ENCODE data around the gene ZBTB46. TPM values are rescaled to one million over a fixed set of nuclear protein-coding genes. Genes with fewer than 3 reads are reported as not detected.
"Not testable (repeated sequence)": the region's sequence is repeated elsewhere in the genome, so short reads cannot be mapped to it uniquely, and the experiment has no call there.

The ZBTB46 gene
- total and polyA plus RNA-seq, 5 donors: 6.7 to 18.1 (median 15.8) TPM

- Histone ChIP-seq H3K27ac (ENCODE audit: low read length) (no peak overlapping the region), H3K4me1 (ENCODE audit: control insufficient read depth, insufficient read depth, low read length) (no peaks in the 10 kb centered on the region), H3K4me3 (ENCODE audit: low read length) (no peak overlapping the region), H3K9me3 (ENCODE audit: control insufficient read depth, low read length) (no peaks in the 10 kb centered on the region), H3K27me3 (ENCODE audit: control insufficient read depth, insufficient read depth) (no peaks in the 10 kb centered on the region)
- ATAC-seq (no peak), DNase-seq (peak in 1 of 3 donors; percentile 24)
- WGBS: 81% methylated on average over 17 of the region's 18 CpGs
- intact Hi-C loops (cut with DNase I): loop anchor here in 1 of 4 donors (10.0 kb wide), 1 partner anchor 247 kb away; the partner anchor contains the start of gene PTK6
Observed at GRCh38 chr20:63782051-63782471, 49.0 kb downstream of the ZBTB46 start.

- 92% methylated on average over 14 of the region's 14 CpGs for WGBS
- intact Hi-C loops (cut with DNase I): loop anchor here in 1 of 4 donors (10.0 kb wide), 1 partner anchor 246 kb away; the partner anchor contains the start of gene PTK6
- no peak overlapping the region for H3K27ac ChIP-seq (ENCODE audit: low read length)
- H3K4me3 ChIP-seq (ENCODE audit: low read length): no peak overlapping the region
- H3K4me1 ChIP-seq (ENCODE audit: control insufficient read depth, insufficient read depth, low read length): no peaks in the 10 kb centered on the region
- DNase-seq (peak in 1 of 3 donors; percentile 4), ATAC-seq (no peak)
- H3K27me3 ChIP-seq (ENCODE audit: control insufficient read depth, insufficient read depth): no peaks in the 10 kb centered on the region
- H3K9me3 ChIP-seq (ENCODE audit: control insufficient read depth, low read length): no peaks in the 10 kb centered on the region
Observed at GRCh38 chr20:63781181-63781580, 49.9 kb downstream of the ZBTB46 start.

DNA sequence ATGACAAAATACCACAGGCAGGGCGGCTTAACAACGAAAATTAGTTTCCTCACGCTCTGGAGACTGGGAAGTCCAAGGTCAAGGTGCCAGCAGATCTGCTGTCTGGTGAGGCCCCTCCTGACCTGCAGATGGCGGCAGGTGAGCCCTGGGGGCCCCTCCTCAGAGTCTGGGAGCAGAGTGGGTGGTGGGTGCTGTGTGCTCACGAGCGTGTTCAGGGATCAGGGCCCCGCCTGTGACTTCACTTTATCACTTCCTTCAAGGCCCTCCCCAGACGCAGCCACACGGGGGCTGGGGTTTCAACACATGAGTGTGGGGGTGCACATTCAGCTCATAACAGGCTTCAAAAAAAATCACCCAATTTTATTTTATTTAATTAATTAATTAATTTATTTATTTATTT is 52.2 kb downstream of the ZBTB46 start:
- Histone ChIP-seq H3K4me3 (ENCODE audit: low read length) (no peak overlapping the region), H3K27me3 (ENCODE audit: control insufficient read depth, insufficient read depth) (no peaks in the 10 kb centered on the region), H3K4me1 (ENCODE audit: control insufficient read depth, insufficient read depth, low read length) (no peaks in the 10 kb centered on the region), H3K9me3 (ENCODE audit: control insufficient read depth, low read length) (no peaks in the 10 kb centered on the region), H3K27ac (ENCODE audit: low read length) (no peak overlapping the region)
- ATAC-seq: no peak
- 83% methylated on average over 9 of the region's 9 CpGs for WGBS
- DNase-seq: peak in 1 of 3 donors; percentile 27
- intact Hi-C loops (cut with DNase I): loop anchor here in 2 of 4 donors (5.0 to 10.0 kb wide), 2 partner anchors 78 to 196 kb away; partner anchors contain the start of gene SAMD10 (in 1 of the 2)

DNA sequence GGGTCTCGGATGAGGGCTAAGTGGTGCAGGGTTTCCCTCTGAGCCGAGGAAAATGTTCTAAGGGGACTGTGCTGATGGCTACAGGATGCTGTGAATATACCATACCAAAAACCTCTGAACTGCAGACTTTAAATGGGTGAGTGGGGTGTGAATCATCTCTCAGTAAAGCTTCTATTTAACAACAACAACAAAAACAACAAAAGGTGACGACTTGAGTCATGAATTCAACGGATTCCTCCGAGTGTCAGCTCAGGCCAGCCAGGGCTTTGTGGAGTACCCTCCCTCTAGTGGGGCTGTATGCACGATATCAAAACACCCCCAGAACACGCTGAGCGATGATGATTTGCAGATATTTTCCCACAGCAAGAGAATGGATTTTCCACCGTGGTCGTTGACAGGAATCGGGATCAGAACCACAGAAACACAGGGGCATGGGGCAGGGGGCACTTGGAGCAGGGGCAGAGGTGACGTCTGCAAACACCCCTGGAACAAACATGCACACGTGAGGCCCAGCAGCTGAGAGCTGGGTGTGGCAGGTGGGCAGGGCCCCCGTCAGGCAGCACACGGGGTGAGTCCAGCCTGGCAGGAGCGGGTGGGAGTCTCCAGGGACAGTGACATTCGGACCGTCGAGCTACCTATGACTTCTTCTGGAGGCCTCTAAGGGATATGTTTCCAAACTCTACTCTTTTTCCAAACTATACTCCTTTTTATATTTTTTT is 52.9 kb downstream of the ZBTB46 start:
- no peak for ATAC-seq
- intact Hi-C loops (cut with DNase I): loop anchor here in 2 of 4 donors (5.0 to 10.0 kb wide), 2 partner anchors 79 to 197 kb away; partner anchors contain the start of gene SAMD10 (in 1 of the 2)

DNA sequence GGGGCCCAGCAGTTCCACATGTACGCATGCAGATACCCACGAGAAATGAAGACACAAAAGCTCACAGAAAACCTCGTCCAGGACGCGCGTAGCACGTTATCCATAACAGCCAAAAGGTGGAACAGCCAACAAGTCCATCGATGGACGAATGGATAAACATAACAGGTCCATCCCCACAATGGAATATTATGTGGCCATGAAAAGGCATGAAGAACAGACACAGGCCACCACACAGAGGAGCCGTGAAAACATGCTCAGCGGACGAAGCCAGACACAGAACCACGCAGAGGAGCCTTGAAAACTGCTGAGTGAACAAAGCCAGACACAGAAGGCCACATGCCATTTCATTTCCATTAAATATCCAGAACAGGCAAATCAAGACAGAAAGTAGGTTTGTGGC is 53.5 kb downstream of the ZBTB46 start:
- intact Hi-C loops (cut with DNase I): loop anchor here in 2 of 4 donors (5.0 to 10.0 kb wide), 2 partner anchors 80 to 197 kb away; partner anchors contain the start of gene SAMD10 (in 1 of the 2)
- no peaks in the 10 kb centered on the region for H3K27me3 ChIP-seq (ENCODE audit: control insufficient read depth, insufficient read depth)
- H3K4me3 ChIP-seq (ENCODE audit: low read length): no peak overlapping the region
- no peaks in the 10 kb centered on the region for H3K4me1 ChIP-seq (ENCODE audit: control insufficient read depth, insufficient read depth, low read length)
- no peaks in the 10 kb centered on the region for H3K9me3 ChIP-seq (ENCODE audit: control insufficient read depth, low read length)
- DNase-seq (peak in 1 of 3 donors; percentile 9), ATAC-seq (no peak)
- WGBS: 96% methylated on average over 13 of the region's 13 CpGs
- H3K27ac ChIP-seq (ENCODE audit: low read length): no peak overlapping the region

More for the DNA sequence above, 52.9 kb downstream of the ZBTB46 start:
- WGBS: 62% methylated on average over 19 of the region's 19 CpGs
- no peak overlapping the region for H3K4me3 ChIP-seq (ENCODE audit: low read length)
- H3K4me1 ChIP-seq (ENCODE audit: control insufficient read depth, insufficient read depth, low read length): no peaks in the 10 kb centered on the region
- H3K27ac ChIP-seq (ENCODE audit: low read length): no peak overlapping the region
- no peaks in the 10 kb centered on the region for H3K27me3 ChIP-seq (ENCODE audit: control insufficient read depth, insufficient read depth)
- DNase-seq: peak in 1 of 3 donors; percentile 16
- no peaks in the 10 kb centered on the region for H3K9me3 ChIP-seq (ENCODE audit: control insufficient read depth, low read length)

GRCh38 chr20:63776875-63777274 is 54.2 kb downstream of the ZBTB46 start:
- H3K4me1 ChIP-seq (ENCODE audit: control insufficient read depth, insufficient read depth, low read length); H3K27ac ChIP-seq (ENCODE audit: low read length); H3K27me3 ChIP-seq (ENCODE audit: control insufficient read depth, insufficient read depth); H3K9me3 ChIP-seq (ENCODE audit: control insufficient read depth, low read length); H3K4me3 ChIP-seq (ENCODE audit: low read length); ATAC-seq: not testable (repeated sequence)
- intact Hi-C loops (cut with DNase I): loop anchor here in 2 of 4 donors (5.0 to 10.0 kb wide), 2 partner anchors 80 to 198 kb away; partner anchors contain the start of gene SAMD10 (in 1 of the 2)
- peak in 1 of 3 donors; percentile 13 for DNase-seq
- 92% methylated on average over 23 of the region's 23 CpGs for WGBS

DNA sequence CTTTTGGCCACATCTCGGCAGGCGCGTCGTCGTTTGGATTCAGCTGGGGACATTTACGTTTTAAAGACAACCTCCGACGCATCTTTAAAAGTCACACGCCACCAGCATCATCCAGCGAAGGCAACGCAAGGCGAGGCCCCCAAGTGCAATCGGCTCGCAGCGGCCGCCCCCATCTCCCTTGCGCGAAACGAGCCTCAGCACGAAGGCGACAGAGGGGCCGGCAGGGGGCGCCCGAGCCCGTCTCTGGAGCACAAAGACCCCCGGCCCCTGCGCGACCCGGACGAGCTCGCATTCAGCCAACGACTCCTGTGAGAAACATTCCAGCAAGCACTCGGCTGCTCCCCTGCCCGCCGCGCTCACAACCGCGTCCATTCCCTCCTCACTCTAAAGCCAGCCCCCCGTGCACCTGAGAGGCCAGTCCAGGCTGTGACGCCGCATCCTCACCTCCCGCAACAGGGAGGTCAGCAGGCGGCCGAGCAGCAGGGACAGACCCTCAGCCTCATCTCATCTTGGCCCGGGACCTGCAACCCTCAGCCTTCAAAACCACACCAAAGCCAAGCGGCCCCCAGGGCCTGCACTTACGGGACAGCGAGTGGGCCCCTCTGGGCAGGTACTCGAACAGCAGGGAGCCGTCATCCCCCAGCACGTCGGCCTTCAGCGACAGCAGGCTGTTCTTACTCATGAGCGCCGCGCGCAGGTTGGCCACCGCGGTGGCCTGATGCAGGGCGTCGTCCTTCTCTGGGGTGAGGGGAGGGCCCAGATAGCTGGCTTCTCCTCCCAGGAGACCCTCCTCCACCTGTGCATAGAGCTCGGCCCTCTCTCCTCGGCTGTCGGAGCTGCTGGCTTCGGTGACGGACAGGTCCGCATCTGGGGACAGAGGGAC is 55.7 kb downstream of the ZBTB46 start:
- WGBS: 43% methylated on average over 67 of the region's 67 CpGs
- H3K27me3 ChIP-seq (ENCODE audit: control insufficient read depth, insufficient read depth): no peaks in the 10 kb centered on the region
- intact Hi-C loops (cut with DNase I): loop anchor here in 2 of 4 donors (5.0 to 10.0 kb wide), 2 partner anchors 82 to 199 kb away; partner anchors contain the start of gene SAMD10 (in 1 of the 2)
- no peak overlapping the region for H3K27ac ChIP-seq (ENCODE audit: low read length)
- DNase-seq (peak; percentile 58 to 85 (median 85)), ATAC-seq (peak; percentile 41 to 44)
- no peaks in the 10 kb centered on the region for H3K9me3 ChIP-seq (ENCODE audit: control insufficient read depth, low read length)
- H3K4me1 ChIP-seq (ENCODE audit: control insufficient read depth, insufficient read depth, low read length): no peaks in the 10 kb centered on the region
- no peak overlapping the region for H3K4me3 ChIP-seq (ENCODE audit: low read length)

DNA sequence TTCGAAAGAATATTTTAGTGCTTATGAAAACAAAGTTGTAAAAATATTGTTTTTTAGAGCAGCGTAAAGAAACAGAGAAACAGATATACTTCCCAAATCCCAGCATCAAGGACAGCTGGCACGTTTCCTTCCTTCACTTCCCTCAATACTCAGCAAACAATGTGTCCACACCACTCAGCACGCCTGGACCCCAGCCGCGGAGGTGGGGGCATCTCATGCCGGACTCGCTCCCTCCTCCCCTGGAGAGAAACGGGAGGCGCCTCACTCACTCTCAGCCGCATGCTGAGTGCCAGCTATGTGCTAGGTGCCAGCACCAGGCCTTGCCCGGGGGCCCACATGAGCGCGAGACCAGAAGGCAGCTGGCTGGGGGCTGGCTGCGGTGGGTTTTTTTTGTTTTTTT is 56.8 kb downstream of the ZBTB46 start:
- DNase-seq: peak in 2 of 3 donors; percentile 43 to 52
- intact Hi-C loops (cut with DNase I): loop anchor here in 1 of 4 donors (10.0 kb wide), 1 partner anchor 200 kb away; the partner anchor contains the start of gene SAMD10

DNA sequence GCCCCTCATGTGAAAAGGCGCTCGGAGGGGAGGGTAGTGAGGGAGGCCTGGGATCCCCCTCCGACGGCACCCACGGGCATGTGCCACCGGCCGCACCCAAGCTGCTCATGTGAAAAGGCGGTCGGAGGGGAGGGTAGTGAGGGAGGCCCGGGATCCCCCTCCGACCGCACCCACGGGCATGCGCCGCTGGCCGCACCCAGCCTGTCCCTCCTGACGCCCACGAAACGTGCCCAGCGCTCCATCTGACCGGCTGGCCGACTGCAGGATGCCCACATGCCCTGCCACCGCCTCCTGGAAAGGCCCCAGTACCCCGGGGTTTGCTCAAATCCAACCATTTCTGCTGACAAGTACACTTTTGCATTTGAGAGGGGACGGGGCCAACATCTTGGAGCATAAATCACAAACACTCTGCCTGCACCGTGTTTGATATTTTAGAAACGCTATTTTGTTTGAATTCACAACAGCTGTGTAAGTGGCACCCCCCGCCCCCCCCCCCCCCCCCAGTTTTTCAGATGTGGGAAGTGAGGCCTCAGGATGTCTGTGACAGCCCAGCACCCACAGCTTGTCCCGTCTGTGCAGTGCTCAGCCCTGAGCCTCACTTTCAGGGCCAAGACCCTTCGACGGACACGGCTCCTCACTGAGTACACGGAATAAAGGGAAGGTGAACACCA is 57.4 kb downstream of the ZBTB46 start:
- 90% methylated on average over 33 of the region's 33 CpGs for WGBS
- intact Hi-C loops (cut with DNase I): loop anchor here in 1 of 4 donors (10.0 kb wide), 1 partner anchor 201 kb away; the partner anchor contains the start of gene SAMD10
- H3K4me3 ChIP-seq (ENCODE audit: low read length): no peak overlapping the region
- ATAC-seq (no peak), DNase-seq (peak in 1 of 3 donors; percentile 44)
- H3K27ac ChIP-seq (ENCODE audit: low read length): no peak overlapping the region
- no peaks in the 10 kb centered on the region for H3K9me3 ChIP-seq (ENCODE audit: control insufficient read depth, low read length)
- H3K4me1 ChIP-seq (ENCODE audit: control insufficient read depth, insufficient read depth, low read length): no peaks in the 10 kb centered on the region
- no peaks in the 10 kb centered on the region for H3K27me3 ChIP-seq (ENCODE audit: control insufficient read depth, insufficient read depth)

More for the DNA sequence above, 56.8 kb downstream of the ZBTB46 start:
- 64% methylated on average over 15 of the region's 15 CpGs for WGBS
- Histone ChIP-seq H3K27me3 (ENCODE audit: control insufficient read depth, insufficient read depth) (no peaks in the 10 kb centered on the region), H3K9me3 (ENCODE audit: control insufficient read depth, low read length) (no peaks in the 10 kb centered on the region), H3K4me1 (ENCODE audit: control insufficient read depth, insufficient read depth, low read length) (no peaks in the 10 kb centered on the region), H3K27ac (ENCODE audit: low read length) (no peak overlapping the region), H3K4me3 (ENCODE audit: low read length) (no peak overlapping the region)
- ATAC-seq: no peak
